A549 (cell line): Measurements from ENCODE around the gene INHA. TPM values are rescaled to one million over a fixed set of nuclear protein-coding genes. Genes with fewer than 3 reads are reported as not detected.
A peak's percentile ranks its signal among the peaks of the same experiment; 100 is the strongest.

Experiments
- ATAC-seq, 2 experiments: fragments of 200-7000 bp in 1 of 2; fragments of >200 bp in 1 of 2; cut with Nextera tagmentation in 1 of 2; cut with Tn5 transposase in 1 of 2; 3 replicates each; pipeline versions ENCODE4 v1.8.0 to v1.9.1; 2018 to 2020; ENCODE audit warnings: mild to moderate bottlenecking in 1 of 2, moderate library complexity in 1 of 2
- CTCF ChIA-PET: fragments of 300-600 bp; sonication (Branson Sonifier 250); formaldehyde crosslinking; extraction: SDS; loops from one replicate; lab custom pipeline; 2021; ENCODE audit warnings: antibody characterized with exemption, inconsistent platforms; lab: Yijun Ruan, JAX
- POLR2A ChIA-PET: fragments of 350-600 bp; formaldehyde crosslinking; extraction: SDS; loops from one replicate; lab custom pipeline; 2021; ENCODE audit warnings: antibody characterized with exemption, inconsistent platforms; lab: Yijun Ruan, JAX
- DNase-seq, 2 experiments: peaks; one replicate each; pipeline versions ENCODE4 v3.0.0 to v3.0.0-alpha.2; 2011 to 2016; ENCODE audit warnings: low read depth in 1 of 2, low spot score in 1 of 2
- FAIRE-seq: peaks from 2 replicates; lab custom pipeline; 2011; peaks lifted over from hg19 to GRCh38; lab: Jason Lieb, UNC
- H3K27ac ChIP-seq, 2 experiments: fragments of >200 bp; sonication (Bioruptor Twin); formaldehyde crosslinking; 3 replicates each; pipeline ENCODE4 v1.5.1; 2016 to 2017
- H3K4me1 ChIP-seq: fragments of >200 bp; sonication (Bioruptor Twin); formaldehyde crosslinking; 3 replicates; pipeline ENCODE4 v1.6.1; 2016
- H3K4me2 ChIP-seq: fragments of >200 bp; sonication (Bioruptor Twin); formaldehyde crosslinking; 3 replicates; pipeline ENCODE4 v1.6.1; 2016
- H3K4me3 ChIP-seq: fragments of >200 bp; sonication (Bioruptor Twin); formaldehyde crosslinking; 3 replicates; pipeline ENCODE4 v1.5.1; 2016
- H3K9me3 ChIP-seq: fragments of >200 bp; sonication (Bioruptor Twin); formaldehyde crosslinking; 3 replicates; pipeline ENCODE4 v1.6.1; 2016
- ATOH8 ChIP-seq: fragments of 250-450 bp; sonication (Bioruptor Pico); IDR thresholded peaks from 2 replicates; pipeline ENCODE4 v1.5.0; 2020; ENCODE audit warnings: low read depth, mild to moderate bottlenecking, moderate library complexity
- BCL3 ChIP-seq: fragments of >200 bp; sonication (Bioruptor Twin); formaldehyde crosslinking; IDR thresholded peaks from 3 replicates; pipeline ENCODE4 v1.6.1; 2016
- BHLHE40 ChIP-seq: IDR thresholded peaks from 2 replicates; pipeline ENCODE4 v1.6.1; 2012; ENCODE audit warnings: low read depth, low read length, inconsistent platforms
- CBX8 ChIP-seq: fragments of 200-600 bp; sonication (generic); IDR thresholded peaks from 2 replicates; pipeline ENCODE4 v1.6.1; 2016
- CHD2 ChIP-seq: fragments of 150-350 bp; IDR thresholded peaks from 2 replicates; pipeline ENCODE4 v1.6.1; 2014; ENCODE audit warnings: low read length; ENCODE audit not compliant: partially characterized antibody
- FOSB ChIP-seq: fragments of 250-450 bp; sonication (Bioruptor Pico); IDR thresholded peaks from 2 replicates; pipeline ENCODE4 v1.5.0; 2020; ENCODE audit warnings: mild to moderate bottlenecking, moderate library complexity
- HOXB5 ChIP-seq: fragments of 250-450 bp; sonication (Bioruptor Pico); IDR thresholded peaks from 2 replicates; pipeline ENCODE4 v1.5.0; 2020; ENCODE audit warnings: mild to moderate bottlenecking, moderate library complexity
- JUNB ChIP-seq: fragments of >200 bp; sonication (Bioruptor Twin); formaldehyde crosslinking; IDR thresholded peaks from 2 replicates; pipeline ENCODE4 v1.6.1; 2016
- MAZ ChIP-seq: fragments of 150-350 bp; IDR thresholded peaks from 2 replicates; pipeline ENCODE4 v1.6.1; 2014; ENCODE audit warnings: antibody characterized with exemption, low read depth, low read length, borderline replicate concordance
- NR3C1 ChIP-seq: fragments of >200 bp; sonication (Bioruptor Twin); formaldehyde crosslinking; IDR thresholded peaks from 3 replicates; pipeline ENCODE4 v1.6.1; 2017
- RARB ChIP-seq: fragments of 250-450 bp; sonication (Bioruptor Pico); IDR thresholded peaks from 2 replicates; pipeline ENCODE4 v1.8.0; 2021; ENCODE audit warnings: mild to moderate bottlenecking, moderate library complexity
- RFX5 ChIP-seq: fragments of 450-650 bp; IDR thresholded peaks from 2 replicates; pipeline ENCODE4 v1.7.1; 2014; ENCODE audit warnings: antibody characterized with exemption, mild to moderate bottlenecking, moderate library complexity
- RNF2 ChIP-seq: fragments of 200-600 bp; sonication (generic); IDR thresholded peaks from 2 replicates; pipeline ENCODE4 v1.6.1; 2016; ENCODE audit warnings: low read depth, mild to moderate bottlenecking, antibody characterized with exemption, moderate library complexity, borderline replicate concordance
- SMC3 ChIP-seq: fragments of >200 bp; sonication (Bioruptor Twin); formaldehyde crosslinking; IDR thresholded peaks from 3 replicates; pipeline ENCODE4 v1.6.1; 2018; ENCODE audit warnings: inconsistent platforms
- SREBF2 ChIP-seq: fragments of 450-650 bp; IDR thresholded peaks from 2 replicates; pipeline ENCODE4 v1.6.1; 2014; ENCODE audit warnings: mild to moderate bottlenecking, moderate library complexity
- TP53 ChIP-seq: fragments of 250-450 bp; sonication (Bioruptor Pico); IDR thresholded peaks from 2 replicates; pipeline ENCODE4 v1.5.0; 2021; ENCODE audit warnings: mild to moderate bottlenecking, moderate library complexity
- ZC3H11A ChIP-seq: fragments of 450-650 bp; IDR thresholded peaks from 2 replicates; pipeline ENCODE4 v1.6.1; 2014; ENCODE audit warnings: antibody characterized with exemption, mild to moderate bottlenecking
- ZFP36 ChIP-seq: fragments of 450-650 bp; IDR thresholded peaks from 2 replicates; pipeline ENCODE4 v1.6.1; 2014; ENCODE audit warnings: borderline replicate concordance; ENCODE audit not compliant: partially characterized antibody
- ZSCAN20 ChIP-seq: fragments of 250-450 bp; sonication (Bioruptor Pico); IDR thresholded peaks from 2 replicates; pipeline ENCODE4 v1.8.0; 2022; ENCODE audit warnings: mild to moderate bottlenecking, moderate library complexity
- WGBS: methylation state at CpG from one replicate; pipeline ENCODE4 v1.1.6; 2017; ENCODE audit errors: missing lambda C conversion rate; 5-methylcytosine and 5-hydroxymethylcytosine counted together
- polyA plus RNA-seq, 4 experiments: library from polyadenylated mRNA; depleted of rRNA in 3 of 4; stranded (reverse); fragments of >200 nt; fragmentation: RNase III in 1 of 4; extraction: RNeasy Plus Mini Kit Qiagen cat#74134 plus additional on column Dnase treatment in 1 of 4; gene quantifications; 2 replicates in 3 of 4; 3 replicates in 1 of 4; pipeline ENCODE4 v1.2.3, GENCODE V29; 2011 to 2017
- TF ChIP-seq, protein P1 (sequence below): fragments of >200 bp; sonication (Bioruptor Twin); formaldehyde crosslinking; IDR thresholded peaks from 3 replicates; pipeline ENCODE4 v1.5.1; 2016
- TF ChIP-seq, protein P2 (sequence below): IDR thresholded peaks from 2 replicates; pipeline ENCODE4 v1.6.1; 2012; ENCODE audit warnings: low read depth, borderline replicate concordance
- TF ChIP-seq, protein P3 (sequence below): fragments of 450-650 bp; IDR thresholded peaks from 2 replicates; pipeline ENCODE4 v1.6.1; 2014; ENCODE audit warnings: antibody characterized with exemption

The INHA gene
- polyA plus RNA-seq, 2 of the 4 experiments (the other 2 are of a cell fraction), result 0.49 to 0.72 TPM

- TF ChIP-seq RARB (CRISPR knock-in tag), result no peak
- TF ChIP-seq ZSCAN20 (CRISPR knock-in tag), result no peak
- no peak for TF ChIP-seq CBX8
- no peak for TF ChIP-seq FOSB (CRISPR knock-in tag)
- TF ChIP-seq, protein P1, sequence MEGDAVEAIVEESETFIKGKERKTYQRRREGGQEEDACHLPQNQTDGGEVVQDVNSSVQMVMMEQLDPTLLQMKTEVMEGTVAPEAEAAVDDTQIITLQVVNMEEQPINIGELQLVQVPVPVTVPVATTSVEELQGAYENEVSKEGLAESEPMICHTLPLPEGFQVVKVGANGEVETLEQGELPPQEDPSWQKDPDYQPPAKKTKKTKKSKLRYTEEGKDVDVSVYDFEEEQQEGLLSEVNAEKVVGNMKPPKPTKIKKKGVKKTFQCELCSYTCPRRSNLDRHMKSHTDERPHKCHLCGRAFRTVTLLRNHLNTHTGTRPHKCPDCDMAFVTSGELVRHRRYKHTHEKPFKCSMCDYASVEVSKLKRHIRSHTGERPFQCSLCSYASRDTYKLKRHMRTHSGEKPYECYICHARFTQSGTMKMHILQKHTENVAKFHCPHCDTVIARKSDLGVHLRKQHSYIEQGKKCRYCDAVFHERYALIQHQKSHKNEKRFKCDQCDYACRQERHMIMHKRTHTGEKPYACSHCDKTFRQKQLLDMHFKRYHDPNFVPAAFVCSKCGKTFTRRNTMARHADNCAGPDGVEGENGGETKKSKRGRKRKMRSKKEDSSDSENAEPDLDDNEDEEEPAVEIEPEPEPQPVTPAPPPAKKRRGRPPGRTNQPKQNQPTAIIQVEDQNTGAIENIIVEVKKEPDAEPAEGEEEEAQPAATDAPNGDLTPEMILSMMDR, result no peak
- TF ChIP-seq, all 56 proteins: peak for 0
Observed at GRCh38 chr2:219525533-219526232, 46.4 kb upstream of the INHA start (continued).

- no peak overlapping the region for H3K4me2 ChIP-seq
- TF ChIP-seq CBX8, result no peak
- TF ChIP-seq ATOH8 (CRISPR knock-in tag), result no peak
- TF ChIP-seq, protein P2, sequence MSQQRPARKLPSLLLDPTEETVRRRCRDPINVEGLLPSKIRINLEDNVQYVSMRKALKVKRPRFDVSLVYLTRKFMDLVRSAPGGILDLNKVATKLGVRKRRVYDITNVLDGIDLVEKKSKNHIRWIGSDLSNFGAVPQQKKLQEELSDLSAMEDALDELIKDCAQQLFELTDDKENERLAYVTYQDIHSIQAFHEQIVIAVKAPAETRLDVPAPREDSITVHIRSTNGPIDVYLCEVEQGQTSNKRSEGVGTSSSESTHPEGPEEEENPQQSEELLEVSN, result no peak
- TF ChIP-seq NR3C1, result no peak
- TF ChIP-seq BHLHE40, result no peak
- TF ChIP-seq MAZ, result no peak
- no peak for TF ChIP-seq BCL3
- no peak for TF ChIP-seq ZC3H11A
- no peak for TF ChIP-seq RNF2
- no peak for TF ChIP-seq ZFP36
- H3K4me1 ChIP-seq, result peaks cover 13% of the 10 kb centered on the region
- 59% methylated on average over 10 of the region's 11 CpGs for WGBS
- ChIA-PET POLR2A (no interaction called here), CTCF (interaction anchor here (1.4 to 79.1 kb wide), 5 partner anchors 8 to 497 kb away, joined by 4 to 3291 read pairs (median 164); partner anchors contain the start of genes ASIC4, CHPF, GMPPA and SPEG)
- DNase-seq (no peak), FAIRE-seq (no peak), ATAC-seq (no peak)
- H3K9me3 ChIP-seq, result no peaks in the 10 kb centered on the region
- H3K27ac ChIP-seq, result no peak overlapping the region
- H3K4me3 ChIP-seq, result no peak overlapping the region
Observed at GRCh38 chr2:219526320-219527075, 45.6 kb upstream of the INHA start.

- no peak for DNase-seq
Observed at GRCh38 chr2:219527076-219527394, 45.1 kb upstream of the INHA start.

More at GRCh38 chr2:219527076-219527394, 45.1 kb upstream of the INHA start:
- Histone ChIP-seq H3K27ac (no peak overlapping the region), H3K9me3 (no peaks in the 10 kb centered on the region), H3K4me2 (no peak overlapping the region), H3K4me1 (peaks cover 8% of the 10 kb centered on the region), H3K4me3 (no peak overlapping the region)
- ChIA-PET POLR2A (no interaction called here), CTCF (interaction anchor here (1.4 to 79.1 kb wide), 5 partner anchors 8 to 497 kb away, joined by 4 to 3291 read pairs (median 164); partner anchors contain the start of genes ASIC4, CHPF, GMPPA and SPEG)
- ATAC-seq, result 0 out of 6 replicates have a peak, but pooled peaks have one; percentile 7 to 31
- 17% methylated on average over 4 of the region's 6 CpGs for WGBS
- TF ChIP-seq, protein P3, sequence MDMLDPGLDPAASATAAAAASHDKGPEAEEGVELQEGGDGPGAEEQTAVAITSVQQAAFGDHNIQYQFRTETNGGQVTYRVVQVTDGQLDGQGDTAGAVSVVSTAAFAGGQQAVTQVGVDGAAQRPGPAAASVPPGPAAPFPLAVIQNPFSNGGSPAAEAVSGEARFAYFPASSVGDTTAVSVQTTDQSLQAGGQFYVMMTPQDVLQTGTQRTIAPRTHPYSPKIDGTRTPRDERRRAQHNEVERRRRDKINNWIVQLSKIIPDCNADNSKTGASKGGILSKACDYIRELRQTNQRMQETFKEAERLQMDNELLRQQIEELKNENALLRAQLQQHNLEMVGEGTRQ, result no peak
- no peak for TF ChIP-seq RFX5
- TF ChIP-seq, protein P2, result no peak
- TF ChIP-seq TP53 (CRISPR knock-in tag), result no peak
- no peak for TF ChIP-seq SREBF2
- TF ChIP-seq CHD2, result no peak
- TF ChIP-seq SMC3, result no peak
- no peak for TF ChIP-seq MAZ
- TF ChIP-seq RARB (CRISPR knock-in tag), result no peak
- no peak for TF ChIP-seq HOXB5
- no peak for TF ChIP-seq JUNB
- FAIRE-seq, result no peak
